GM10248 (cell line): ENCODE measurements around the gene PACRG.
"Not testable (repeated sequence)": the region's sequence is repeated elsewhere in the genome, so short reads cannot be mapped to it uniquely, and the experiment has no call there.

ENCODE experiments used
- CTCF ChIA-PET: fragments of 300-600 bp; sonication (Branson Sonifier 250); formaldehyde crosslinking; extraction: SDS; loops from one replicate; lab custom pipeline; 2021; ENCODE audit warnings: antibody characterized with exemption; lab: Yijun Ruan, JAX
- POLR2A ChIA-PET: fragments of 350-650 bp; sonication (Branson Sonifier 250); formaldehyde crosslinking; extraction: SDS; loops from one replicate; lab custom pipeline; 2020; ENCODE audit warnings: antibody characterized with exemption; lab: Yijun Ruan, JAX
- DNase-seq: peaks from one replicate; pipeline ENCODE4 v3.0.0; 2012; ENCODE audit errors: extremely low spot score
- TF ChIP-seq, protein P1 (sequence below): IDR thresholded peaks from 2 replicates; pipeline ENCODE4 v1.5.1; 2012; ENCODE audit warnings: mild to moderate bottlenecking, low read depth; ENCODE audit errors: extremely low read depth, missing control alignments, control extremely low read depth

The PACRG gene

DNA sequence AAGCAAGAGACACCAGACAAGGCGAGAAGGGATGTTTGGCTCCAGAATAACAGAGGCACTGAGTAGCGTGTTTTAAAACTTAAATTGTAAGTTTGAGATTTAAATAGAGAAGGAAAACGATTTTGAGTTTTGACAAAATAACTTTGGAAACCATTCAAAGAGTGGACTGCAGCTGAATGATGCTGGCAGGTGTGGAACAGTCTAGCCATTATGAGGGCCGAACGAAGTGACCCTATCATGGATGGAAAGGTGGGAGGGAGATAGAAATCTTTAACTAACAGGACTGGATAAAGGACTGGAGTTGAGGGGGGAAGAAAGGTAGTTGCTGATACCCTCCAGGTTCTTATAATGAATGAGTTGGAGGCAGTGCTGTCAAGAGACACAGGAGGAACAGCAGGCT lies 248.4 kb downstream of the PACRG start:
- ChIA-PET POLR2A (no interaction called here), CTCF (no interaction called here)
- DNase-seq, result no peak
- TF ChIP-seq, protein P1, sequence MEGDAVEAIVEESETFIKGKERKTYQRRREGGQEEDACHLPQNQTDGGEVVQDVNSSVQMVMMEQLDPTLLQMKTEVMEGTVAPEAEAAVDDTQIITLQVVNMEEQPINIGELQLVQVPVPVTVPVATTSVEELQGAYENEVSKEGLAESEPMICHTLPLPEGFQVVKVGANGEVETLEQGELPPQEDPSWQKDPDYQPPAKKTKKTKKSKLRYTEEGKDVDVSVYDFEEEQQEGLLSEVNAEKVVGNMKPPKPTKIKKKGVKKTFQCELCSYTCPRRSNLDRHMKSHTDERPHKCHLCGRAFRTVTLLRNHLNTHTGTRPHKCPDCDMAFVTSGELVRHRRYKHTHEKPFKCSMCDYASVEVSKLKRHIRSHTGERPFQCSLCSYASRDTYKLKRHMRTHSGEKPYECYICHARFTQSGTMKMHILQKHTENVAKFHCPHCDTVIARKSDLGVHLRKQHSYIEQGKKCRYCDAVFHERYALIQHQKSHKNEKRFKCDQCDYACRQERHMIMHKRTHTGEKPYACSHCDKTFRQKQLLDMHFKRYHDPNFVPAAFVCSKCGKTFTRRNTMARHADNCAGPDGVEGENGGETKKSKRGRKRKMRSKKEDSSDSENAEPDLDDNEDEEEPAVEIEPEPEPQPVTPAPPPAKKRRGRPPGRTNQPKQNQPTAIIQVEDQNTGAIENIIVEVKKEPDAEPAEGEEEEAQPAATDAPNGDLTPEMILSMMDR, result no peak

DNA sequence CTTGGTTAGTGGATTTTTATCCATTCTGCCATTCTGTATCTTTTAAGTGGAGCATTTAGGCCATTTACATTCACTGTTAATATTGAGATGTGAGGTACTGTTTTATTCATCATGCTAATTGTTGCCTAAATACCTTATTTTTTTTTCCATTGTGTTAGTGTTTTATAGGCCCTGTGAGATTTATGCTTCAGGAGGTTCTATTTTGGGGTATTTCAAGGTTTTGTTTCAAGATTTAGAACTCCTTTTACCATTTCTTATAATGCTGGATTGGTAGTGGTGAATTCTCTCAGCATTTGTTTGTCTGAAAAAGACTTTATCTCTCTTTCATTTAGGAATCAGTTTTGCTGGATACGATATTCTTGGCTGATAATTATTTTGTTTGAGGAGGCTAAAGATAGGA lies 255.5 kb downstream of the PACRG start:
- POLR2A ChIA-PET, DNase-seq, CTCF ChIA-PET: not testable (repeated sequence)

GRCh38 chr6:162998777-162999176 lies 271.0 kb downstream of the PACRG start:
- no peak for DNase-seq
- TF ChIP-seq, protein P1, result no peak
- POLR2A ChIA-PET, result no interaction called here
- CTCF ChIA-PET, result no interaction called here

DNA sequence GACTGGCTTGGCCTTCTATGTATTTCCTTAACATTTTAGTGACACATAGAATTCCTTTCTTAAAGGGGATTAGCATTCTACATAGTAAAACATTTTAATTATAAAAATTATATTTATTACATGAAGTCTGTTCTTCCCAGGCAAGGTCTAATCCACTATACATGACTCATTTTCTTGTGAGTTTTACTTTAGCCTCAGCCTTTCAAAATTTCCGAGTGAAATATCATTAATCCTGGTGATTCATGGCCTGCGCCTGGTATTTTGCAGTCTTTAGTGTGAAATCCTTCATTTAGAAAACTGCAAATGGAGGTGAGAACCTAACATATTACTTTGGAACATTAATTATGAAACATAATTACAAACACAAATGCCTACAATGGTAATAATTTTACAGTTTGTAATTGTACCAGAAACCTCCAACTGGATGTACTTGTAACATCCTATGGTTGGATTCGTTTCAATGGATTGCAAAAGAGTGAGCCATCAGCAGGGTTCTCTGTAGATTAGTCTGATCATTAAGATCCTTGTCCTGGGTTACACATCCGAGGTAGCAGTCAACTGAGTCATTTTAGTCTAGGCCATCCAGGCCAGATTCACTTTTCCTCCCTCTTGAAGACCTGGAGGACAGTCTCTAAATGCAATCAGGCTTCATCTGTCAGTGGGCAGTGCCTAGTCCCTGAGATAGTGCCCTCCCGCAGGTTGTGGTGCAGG lies 272.0 kb downstream of the PACRG start:
- ChIA-PET CTCF (no interaction called here), POLR2A (no interaction called here)
- TF ChIP-seq, protein P1, result no peak
- no peak for DNase-seq

- POLR2A ChIA-PET, result no interaction called here
- CTCF ChIA-PET, result no interaction called here
- peak; percentile 34 for DNase-seq
- TF ChIP-seq, protein P1, result no peak
Measured at GRCh38 chr6:163001330-163001729, 273.6 kb downstream of the PACRG start.

GRCh38 chr6:163008186-163008585 lies 280.4 kb downstream of the PACRG start:
- TF ChIP-seq, protein P1, result no peak
- no peak for DNase-seq
- ChIA-PET POLR2A (no interaction called here), CTCF (interaction anchor here (1.2 kb wide), 1 partner anchor 14 kb away, joined by 3 read pairs; no protein-coding TSS in a partner anchor)

GRCh38 chr6:163008626-163009025 lies 280.9 kb downstream of the PACRG start:
- no peak for DNase-seq
- TF ChIP-seq, protein P1, result no peak
- ChIA-PET POLR2A (no interaction called here), CTCF (interaction anchor here (1.2 to 1.5 kb wide), 2 partner anchors 13 to 17 kb away, joined by 3 to 4 read pairs; no protein-coding TSS in a partner anchor)
